HepG2 (cell line): ENCODE results near the gene NME8. TPM values are rescaled to one million over a fixed set of nuclear protein-coding genes. Genes with fewer than 3 reads are reported as not detected.

Experiments
- ATRX ChIP-seq: sonication (generic); formaldehyde crosslinking; IDR thresholded peaks from 2 replicates; pipeline ENCODE4 v1.4.0; 2020; ENCODE audit warnings: missing genetic modification reagents, borderline replicate concordance
- EED ChIP-seq: sonication (generic); formaldehyde crosslinking; IDR thresholded peaks from 2 replicates; pipeline ENCODE4 v1.5.0; 2020; ENCODE audit warnings: mild to moderate bottlenecking, missing genetic modification reagents
- ELF1 ChIP-seq: sonication (generic); formaldehyde crosslinking; IDR thresholded peaks from 2 replicates; pipeline ENCODE4 v1.4.0; 2020; ENCODE audit warnings: missing genetic modification reagents
- GATA4 ChIP-seq: sonication (generic); IDR thresholded peaks from 2 replicates; pipeline ENCODE4 v1.6.1; 2016; ENCODE audit warnings: antibody characterized with exemption, low read depth, borderline replicate concordance
- IRF2 ChIP-seq: IDR thresholded peaks from 2 replicates; pipeline ENCODE4 v1.6.1; 2018; ENCODE audit warnings: missing genetic modification reagents, missing compliant biosample characterization
- NCOA1 ChIP-seq: sonication (generic); formaldehyde crosslinking; IDR thresholded peaks from 2 replicates; pipeline ENCODE4 v1.9.0; 2021; ENCODE audit warnings: missing genetic modification reagents
- POLR2G ChIP-seq: fragments of 200-400 bp; formaldehyde crosslinking; IDR thresholded peaks from 2 replicates; pipeline ENCODE4 v1.6.1; 2018; ENCODE audit warnings: mild to moderate bottlenecking, low read depth, low read length, moderate library complexity
- SAP130 ChIP-seq: IDR thresholded peaks from 2 replicates; pipeline ENCODE4 v1.6.1; 2016; ENCODE audit warnings: low read depth
- ZFP37 ChIP-seq: sonication (generic); formaldehyde crosslinking; IDR thresholded peaks from 2 replicates; pipeline ENCODE4 v1.4.0; 2020; ENCODE audit warnings: missing genetic modification reagents, borderline replicate concordance
- ZMAT3 ChIP-seq: sonication (generic); formaldehyde crosslinking; conservative IDR thresholded peaks from 2 replicates; pipeline ENCODE4 v1.7.0; 2021; ENCODE audit warnings: missing genetic modification reagents
- ZNF136 ChIP-seq: sonication (generic); formaldehyde crosslinking; IDR thresholded peaks from 2 replicates; pipeline ENCODE4 v1.8.1; 2022; ENCODE audit warnings: low read depth, mild to moderate bottlenecking, moderate library complexity, missing genetic modification reagents
- ZNF224 ChIP-seq: sonication (generic); formaldehyde crosslinking; IDR thresholded peaks from 2 replicates; pipeline ENCODE4 v1.5.0; 2020; ENCODE audit warnings: mild to moderate bottlenecking, missing genetic modification reagents
- ZNF607 ChIP-seq: sonication (generic); formaldehyde crosslinking; IDR thresholded peaks from 2 replicates; pipeline ENCODE4 v1.5.1; 2020; ENCODE audit warnings: missing genetic modification reagents, mild to moderate bottlenecking, borderline replicate concordance
- ZNF768 ChIP-seq: sonication (generic); formaldehyde crosslinking; IDR thresholded peaks from 2 replicates; pipeline ENCODE4 v1.4.0; 2020; ENCODE audit warnings: missing genetic modification reagents
- ZNF850 ChIP-seq: sonication (generic); formaldehyde crosslinking; conservative IDR thresholded peaks from 2 replicates; pipeline ENCODE4 v1.9.0; 2021; ENCODE audit warnings: mild to moderate bottlenecking, missing genetic modification reagents
- ZNF878 ChIP-seq: sonication (generic); formaldehyde crosslinking; IDR thresholded peaks from 2 replicates; pipeline ENCODE4 v1.8.1; 2023; ENCODE audit warnings: mild to moderate bottlenecking, missing genetic modification reagents, moderate library complexity
- polyA plus RNA-seq, 8 experiments: library from polyadenylated mRNA; depleted of rRNA in 3 of 8; stranded (reverse) in 7 of 8; unstranded in 1 of 8; fragments of >200 nt; fragmentation: Illumina TruSeq in 4 of 8; extraction: Trizol in 4 of 8; gene quantifications; 2 replicates each; pipeline versions ENCODE4 v1.2.1 to v1.2.3, GENCODE V29; 2011 to 2016; ENCODE audit warnings: low read depth in 4 of 8, missing spikeins in 1 of 8, mixed read lengths in 1 of 8; ENCODE audit not compliant: insufficient read depth in 1 of 8
- total RNA-seq, 5 experiments: library from RNA; depleted of rRNA; stranded (reverse); fragments of >200 nt; fragmentation: Illumina TruSeq; extraction: Trizol; gene quantifications; 2 replicates each; pipeline ENCODE4 v1.2.3, GENCODE V29; 2016; ENCODE audit warnings: low read depth in 1 of 5
- TF ChIP-seq, protein P1 (sequence below): sonication (generic); formaldehyde crosslinking; IDR thresholded peaks from 2 replicates; pipeline ENCODE4 v1.5.0; 2020; ENCODE audit warnings: mild to moderate bottlenecking, missing genetic modification reagents, borderline replicate concordance
- TF ChIP-seq, protein P2 (sequence below): sonication (generic); formaldehyde crosslinking; IDR thresholded peaks from 2 replicates; pipeline ENCODE4 v1.4.0; 2020; ENCODE audit warnings: mild to moderate bottlenecking, missing genetic modification reagents
- TF ChIP-seq, protein P3 (sequence below): sonication (generic); formaldehyde crosslinking; IDR thresholded peaks from 2 replicates; pipeline ENCODE4 v1.4.0; 2020; ENCODE audit warnings: missing genetic modification reagents
- TF ChIP-seq, protein P4 (sequence below): sonication (generic); formaldehyde crosslinking; IDR thresholded peaks from 2 replicates; pipeline ENCODE4 v1.5.0; 2020; ENCODE audit warnings: missing genetic modification reagents
- TF ChIP-seq, protein P5 (sequence below): sonication (generic); formaldehyde crosslinking; IDR thresholded peaks from 2 replicates; pipeline ENCODE4 v1.5.0; 2020; ENCODE audit warnings: missing genetic modification reagents

The NME8 gene
- total and polyA plus RNA-seq, 2 of the 13 experiments (the other 11 are each of a cell fraction or from before 2014, with no cell fraction given), result not detected

- TF ChIP-seq, protein P1, sequence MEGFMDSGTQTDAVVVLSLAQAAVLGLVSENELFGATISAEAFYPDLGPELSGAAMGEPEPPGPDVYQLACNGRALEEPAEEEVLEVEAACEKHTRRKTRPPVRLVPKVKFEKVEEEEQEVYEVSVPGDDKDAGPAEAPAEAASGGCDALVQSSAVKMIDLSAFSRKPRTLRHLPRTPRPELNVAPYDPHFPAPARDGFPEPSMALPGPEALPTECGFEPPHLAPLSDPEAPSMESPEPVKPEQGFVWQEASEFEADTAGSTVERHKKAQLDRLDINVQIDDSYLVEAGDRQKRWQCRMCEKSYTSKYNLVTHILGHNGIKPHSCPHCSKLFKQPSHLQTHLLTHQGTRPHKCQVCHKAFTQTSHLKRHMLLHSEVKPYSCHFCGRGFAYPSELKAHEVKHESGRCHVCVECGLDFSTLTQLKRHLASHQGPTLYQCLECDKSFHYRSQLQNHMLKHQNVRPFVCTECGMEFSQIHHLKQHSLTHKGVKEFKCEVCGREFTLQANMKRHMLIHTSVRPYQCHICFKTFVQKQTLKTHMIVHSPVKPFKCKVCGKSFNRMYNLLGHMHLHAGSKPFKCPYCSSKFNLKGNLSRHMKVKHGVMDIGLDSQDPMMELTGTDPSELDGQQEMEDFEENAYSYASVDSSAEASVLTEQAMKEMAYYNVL (CRISPR knock-in tag), result 0 out of 2 replicates have a peak, but pooled peaks have one; percentile 25
- TF ChIP-seq ZNF850, result no peak
- no peak for TF ChIP-seq ZFP37 (CRISPR knock-in tag)
- no peak for TF ChIP-seq ZMAT3 (CRISPR knock-in tag)
- no peak; the same call in 1 of the 2 replicates for TF ChIP-seq ZNF768 (CRISPR knock-in tag)
- TF ChIP-seq NCOA1 (CRISPR knock-in tag), result no peak
- TF ChIP-seq ZNF607 (CRISPR knock-in tag), result no peak
- TF ChIP-seq, protein P2, sequence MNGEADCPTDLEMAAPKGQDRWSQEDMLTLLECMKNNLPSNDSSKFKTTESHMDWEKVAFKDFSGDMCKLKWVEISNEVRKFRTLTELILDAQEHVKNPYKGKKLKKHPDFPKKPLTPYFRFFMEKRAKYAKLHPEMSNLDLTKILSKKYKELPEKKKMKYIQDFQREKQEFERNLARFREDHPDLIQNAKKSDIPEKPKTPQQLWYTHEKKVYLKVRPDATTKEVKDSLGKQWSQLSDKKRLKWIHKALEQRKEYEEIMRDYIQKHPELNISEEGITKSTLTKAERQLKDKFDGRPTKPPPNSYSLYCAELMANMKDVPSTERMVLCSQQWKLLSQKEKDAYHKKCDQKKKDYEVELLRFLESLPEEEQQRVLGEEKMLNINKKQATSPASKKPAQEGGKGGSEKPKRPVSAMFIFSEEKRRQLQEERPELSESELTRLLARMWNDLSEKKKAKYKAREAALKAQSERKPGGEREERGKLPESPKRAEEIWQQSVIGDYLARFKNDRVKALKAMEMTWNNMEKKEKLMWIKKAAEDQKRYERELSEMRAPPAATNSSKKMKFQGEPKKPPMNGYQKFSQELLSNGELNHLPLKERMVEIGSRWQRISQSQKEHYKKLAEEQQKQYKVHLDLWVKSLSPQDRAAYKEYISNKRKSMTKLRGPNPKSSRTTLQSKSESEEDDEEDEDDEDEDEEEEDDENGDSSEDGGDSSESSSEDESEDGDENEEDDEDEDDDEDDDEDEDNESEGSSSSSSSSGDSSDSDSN (CRISPR knock-in tag), result peak; percentile 99
- TF ChIP-seq ZNF136 (CRISPR knock-in tag), result no peak
- TF ChIP-seq EED (CRISPR knock-in tag), result peak; percentile 86; the same call in 1 of the 2 replicates
- TF ChIP-seq, protein P3, sequence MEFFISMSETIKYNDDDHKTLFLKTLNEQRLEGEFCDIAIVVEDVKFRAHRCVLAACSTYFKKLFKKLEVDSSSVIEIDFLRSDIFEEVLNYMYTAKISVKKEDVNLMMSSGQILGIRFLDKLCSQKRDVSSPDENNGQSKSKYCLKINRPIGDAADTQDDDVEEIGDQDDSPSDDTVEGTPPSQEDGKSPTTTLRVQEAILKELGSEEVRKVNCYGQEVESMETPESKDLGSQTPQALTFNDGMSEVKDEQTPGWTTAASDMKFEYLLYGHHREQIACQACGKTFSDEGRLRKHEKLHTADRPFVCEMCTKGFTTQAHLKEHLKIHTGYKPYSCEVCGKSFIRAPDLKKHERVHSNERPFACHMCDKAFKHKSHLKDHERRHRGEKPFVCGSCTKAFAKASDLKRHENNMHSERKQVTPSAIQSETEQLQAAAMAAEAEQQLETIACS, result no peak
- TF ChIP-seq, protein P4, sequence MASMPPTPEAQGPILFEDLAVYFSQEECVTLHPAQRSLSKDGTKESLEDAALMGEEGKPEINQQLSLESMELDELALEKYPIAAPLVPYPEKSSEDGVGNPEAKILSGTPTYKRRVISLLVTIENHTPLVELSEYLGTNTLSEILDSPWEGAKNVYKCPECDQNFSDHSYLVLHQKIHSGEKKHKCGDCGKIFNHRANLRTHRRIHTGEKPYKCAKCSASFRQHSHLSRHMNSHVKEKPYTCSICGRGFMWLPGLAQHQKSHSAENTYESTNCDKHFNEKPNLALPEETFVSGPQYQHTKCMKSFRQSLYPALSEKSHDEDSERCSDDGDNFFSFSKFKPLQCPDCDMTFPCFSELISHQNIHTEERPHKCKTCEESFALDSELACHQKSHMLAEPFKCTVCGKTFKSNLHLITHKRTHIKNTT (CRISPR knock-in tag), result no peak
- TF ChIP-seq ATRX, result no peak
- TF ChIP-seq ELF1 (CRISPR knock-in tag), result no peak
- TF ChIP-seq IRF2, result peak; percentile 9; the same call in 1 of the 2 replicates
- peak; percentile 57 for TF ChIP-seq SAP130
- TF ChIP-seq POLR2G, result peak; percentile 68
- TF ChIP-seq, protein P5, sequence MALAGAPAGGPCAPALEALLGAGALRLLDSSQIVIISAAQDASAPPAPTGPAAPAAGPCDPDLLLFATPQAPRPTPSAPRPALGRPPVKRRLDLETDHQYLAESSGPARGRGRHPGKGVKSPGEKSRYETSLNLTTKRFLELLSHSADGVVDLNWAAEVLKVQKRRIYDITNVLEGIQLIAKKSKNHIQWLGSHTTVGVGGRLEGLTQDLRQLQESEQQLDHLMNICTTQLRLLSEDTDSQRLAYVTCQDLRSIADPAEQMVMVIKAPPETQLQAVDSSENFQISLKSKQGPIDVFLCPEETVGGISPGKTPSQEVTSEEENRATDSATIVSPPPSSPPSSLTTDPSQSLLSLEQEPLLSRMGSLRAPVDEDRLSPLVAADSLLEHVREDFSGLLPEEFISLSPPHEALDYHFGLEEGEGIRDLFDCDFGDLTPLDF, result peak; percentile 59; the same call in 1 of the 2 replicates
- TF ChIP-seq ZNF878, result no peak; the same call in 1 of the 2 replicates
- TF ChIP-seq GATA4, result no peak
- no peak for TF ChIP-seq ZNF224 (CRISPR knock-in tag)
Measured at GRCh38 chr7:37920849-37921805, 72.7 kb downstream of the NME8 start (continued).
